Skeletal muscle tissue (tissue), 4 donors: Measurements from ENCODE around the gene KIFBP. TPM values are rescaled to one million over a fixed set of nuclear protein-coding genes. Genes with fewer than 3 reads are reported as not detected.
"Not testable (repeated sequence)": the region's sequence is repeated elsewhere in the genome, so short reads cannot be mapped to it uniquely, and the experiment has no call there.

ENCODE experiments used
- H3K27ac ChIP-seq: one replicate; pipeline ENCODE4 v1.7.0; 2013; ENCODE audit warnings: mild to moderate bottlenecking, low read depth, low read length, inconsistent platforms
- H3K27me3 ChIP-seq, 3 donors: one replicate each; pipeline ENCODE4 v1.7.0; 2013; ENCODE audit warnings: low read length in 3 of 3; ENCODE audit not compliant: control insufficient read depth in 3 of 3, insufficient read depth in 3 of 3
- H3K36me3 ChIP-seq, 3 donors: one replicate each; pipeline ENCODE4 v1.7.0; 2013; ENCODE audit warnings: low read length in 3 of 3; ENCODE audit not compliant: control insufficient read depth in 3 of 3, insufficient read depth in 3 of 3
- H3K4me1 ChIP-seq, 3 donors: one replicate each; pipeline ENCODE4 v1.7.0; 2013; ENCODE audit warnings: low read length in 3 of 3, mild to moderate bottlenecking in 3 of 3; ENCODE audit not compliant: control insufficient read depth in 3 of 3, insufficient read depth in 3 of 3
- H3K4me3 ChIP-seq, 3 donors: one replicate each; pipeline ENCODE4 v1.7.0; 2013; ENCODE audit warnings: low read length in 3 of 3
- H3K9ac ChIP-seq, 3 donors: one replicate each; pipeline ENCODE4 v1.7.0; 2013; ENCODE audit warnings: low read length in 3 of 3, mild to moderate bottlenecking in 3 of 3, moderate library complexity in 2 of 3, low read depth in 1 of 3
- H3K9me3 ChIP-seq, 3 donors: one replicate each; pipeline ENCODE4 v1.7.0; 2013; ENCODE audit warnings: low read length in 3 of 3; ENCODE audit not compliant: control insufficient read depth in 3 of 3
- total RNA-seq: library from RNA; depleted of rRNA; stranded (reverse); fragments of >200 nt; gene quantifications from one replicate; pipeline ENCODE4 v1.2.3, GENCODE V29; 2014
- donor health status: Osteomylitis.

KIFBP gene
- total RNA-seq, 1 donor from 2014 or later = 18.8 TPM

GRCh38 chr10:69022611-69023010, 34.0 kb downstream of the KIFBP start:
- H3K9me3 ChIP-seq = no peaks in the 10 kb centered on the region
- H3K9ac ChIP-seq = no peak overlapping the region
- H3K36me3 ChIP-seq = peaks cover 0 to 6% (median 4%) of the 10 kb centered on the region in 3 donors
- no peaks in the 10 kb centered on the region for H3K27me3 ChIP-seq
- H3K27ac ChIP-seq = no peak overlapping the region
- no peak overlapping the region for H3K4me3 ChIP-seq
- no peaks in the 10 kb centered on the region for H3K4me1 ChIP-seq

GRCh38 chr10:69025370-69025896, 36.8 kb downstream of the KIFBP start:
- no peaks in the 10 kb centered on the region for H3K27me3 ChIP-seq

GRCh38 chr10:69033256-69033655, 44.7 kb downstream of the KIFBP start:
- H3K9ac ChIP-seq = no peak overlapping the region
- no peaks in the 10 kb centered on the region for H3K9me3 ChIP-seq
- no peak overlapping the region for H3K4me3 ChIP-seq
- H3K36me3 ChIP-seq = no peaks in the 10 kb centered on the region
- no peak overlapping the region for H3K27ac ChIP-seq
- no peaks in the 10 kb centered on the region for H3K4me1 ChIP-seq
- no peaks in the 10 kb centered on the region for H3K27me3 ChIP-seq

More at GRCh38 chr10:69025370-69025896, 36.8 kb downstream of the KIFBP start:
- H3K27ac ChIP-seq = no peak overlapping the region
- H3K9ac ChIP-seq = no peak overlapping the region
- no peaks in the 10 kb centered on the region for H3K4me1 ChIP-seq
- no peak overlapping the region for H3K4me3 ChIP-seq
- H3K9me3 ChIP-seq = no peaks in the 10 kb centered on the region
- H3K36me3 ChIP-seq = peaks cover 0 to 4% (median 0%) of the 10 kb centered on the region in 3 donors

GRCh38 chr10:69037489-69037888, 48.9 kb downstream of the KIFBP start:
- H3K27ac ChIP-seq = no peak overlapping the region
- H3K9ac ChIP-seq = no peak overlapping the region
- H3K27me3 ChIP-seq = no peaks in the 10 kb centered on the region
- H3K36me3 ChIP-seq = no peaks in the 10 kb centered on the region
- H3K9me3 ChIP-seq = no peaks in the 10 kb centered on the region
- no peaks in the 10 kb centered on the region for H3K4me1 ChIP-seq
- no peak overlapping the region for H3K4me3 ChIP-seq

- H3K9me3 ChIP-seq = not testable (repeated sequence)
Observed at GRCh38 chr10:69040904-69041303, 52.3 kb downstream of the KIFBP start.

GRCh38 chr10:69042417-69042816, 53.8 kb downstream of the KIFBP start:
- H3K27me3 ChIP-seq = no peaks in the 10 kb centered on the region
- no peaks in the 10 kb centered on the region for H3K9me3 ChIP-seq
- H3K27ac ChIP-seq = no peak overlapping the region
- H3K4me1 ChIP-seq = no peaks in the 10 kb centered on the region
- no peak overlapping the region for H3K9ac ChIP-seq
- no peaks in the 10 kb centered on the region for H3K36me3 ChIP-seq
- no peak overlapping the region for H3K4me3 ChIP-seq

More at GRCh38 chr10:69040904-69041303, 52.3 kb downstream of the KIFBP start:
- H3K9ac ChIP-seq, H3K27me3 ChIP-seq, H3K27ac ChIP-seq, H3K4me1 ChIP-seq, H3K36me3 ChIP-seq, H3K4me3 ChIP-seq: not testable (repeated sequence)

GRCh38 chr10:69042838-69043237, 54.2 kb downstream of the KIFBP start:
- Histone ChIP-seq H3K9ac (no peak overlapping the region), H3K4me1 (no peaks in the 10 kb centered on the region), H3K27me3 (no peaks in the 10 kb centered on the region), H3K4me3 (no peak overlapping the region), H3K9me3 (no peaks in the 10 kb centered on the region), H3K27ac (no peak overlapping the region), H3K36me3 (no peaks in the 10 kb centered on the region)

- H3K27ac ChIP-seq = no peak overlapping the region
- H3K4me1 ChIP-seq = no peaks in the 10 kb centered on the region
- H3K27me3 ChIP-seq = no peaks in the 10 kb centered on the region
- H3K36me3 ChIP-seq = no peaks in the 10 kb centered on the region
- H3K9ac ChIP-seq = no peak overlapping the region
- H3K4me3 ChIP-seq = no peak overlapping the region
- no peaks in the 10 kb centered on the region for H3K9me3 ChIP-seq
Observed at GRCh38 chr10:69043931-69044531, 55.4 kb downstream of the KIFBP start.

GRCh38 chr10:69044546-69044945, 55.9 kb downstream of the KIFBP start:
- Histone ChIP-seq H3K27me3 (no peaks in the 10 kb centered on the region), H3K27ac (no peak overlapping the region), H3K9me3 (no peaks in the 10 kb centered on the region), H3K36me3 (no peaks in the 10 kb centered on the region), H3K9ac (no peak overlapping the region), H3K4me3 (no peak overlapping the region), H3K4me1 (no peaks in the 10 kb centered on the region)

GRCh38 chr10:69045441-69046300, 57.1 kb downstream of the KIFBP start:
- peak overlapping the region; percentile 54 for H3K27ac ChIP-seq
- no peak overlapping the region for H3K4me3 ChIP-seq
- no peaks in the 10 kb centered on the region for H3K4me1 ChIP-seq

More at GRCh38 chr10:69045441-69046300, 57.1 kb downstream of the KIFBP start:
- Histone ChIP-seq H3K36me3 (no peaks in the 10 kb centered on the region), H3K27me3 (no peaks in the 10 kb centered on the region), H3K9ac (no peak overlapping the region), H3K9me3 (no peaks in the 10 kb centered on the region)
